ENCODE measurements around the gene ZNF18. TPM values are rescaled to one million over a fixed set of nuclear protein-coding genes. Genes with fewer than 3 reads are reported as not detected.

ZNF18 gene
- total RNA-seq, 1 donor from 2014 or later, result 17.2 TPM

DNA sequence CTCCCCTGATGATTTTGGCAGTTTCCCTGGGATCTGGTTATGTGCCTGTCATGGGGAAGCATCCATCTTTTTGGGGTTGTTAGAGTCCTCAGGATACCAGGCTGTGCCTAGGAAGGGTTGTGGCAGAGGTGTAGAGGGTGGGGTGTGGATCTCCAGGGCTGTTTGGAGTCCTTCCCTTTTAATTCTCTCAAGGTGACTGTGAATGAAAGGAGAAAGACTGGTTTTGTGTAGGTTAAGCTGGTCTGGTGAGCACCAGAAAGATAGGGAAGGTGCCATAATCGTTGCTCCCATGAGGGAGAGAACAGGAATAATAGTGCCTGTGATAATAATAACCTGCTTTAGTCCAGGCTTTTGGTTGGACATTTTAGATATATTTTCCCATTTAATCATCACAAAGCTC, 30.4 kb upstream of the ZNF18 start:
- Histone ChIP-seq H3K27me3 (ENCODE audit: control insufficient read depth in 3 of 3, insufficient read depth in 3 of 3, low read length in 3 of 3) (no peaks in the 10 kb centered on the region), H3K9ac (ENCODE audit: low read depth in 1 of 3, low read length in 3 of 3) (no peak overlapping the region), H3K36me3 (ENCODE audit: control insufficient read depth in 3 of 3, insufficient read depth in 3 of 3, low read length in 3 of 3) (no peaks in the 10 kb centered on the region), H3K4me1 (ENCODE audit: control insufficient read depth in 3 of 3, insufficient read depth in 3 of 3, low read length in 3 of 3) (peaks cover 0 to 6% (median 2%) of the 10 kb centered on the region in 3 donors), H3K27ac (ENCODE audit: low read depth, low read length) (no peak overlapping the region), H3K4me3 (ENCODE audit: low read length in 3 of 3) (no peak overlapping the region), H3K9me3 (ENCODE audit: control insufficient read depth in 3 of 3, low read length in 3 of 3) (no peaks in the 10 kb centered on the region)

DNA sequence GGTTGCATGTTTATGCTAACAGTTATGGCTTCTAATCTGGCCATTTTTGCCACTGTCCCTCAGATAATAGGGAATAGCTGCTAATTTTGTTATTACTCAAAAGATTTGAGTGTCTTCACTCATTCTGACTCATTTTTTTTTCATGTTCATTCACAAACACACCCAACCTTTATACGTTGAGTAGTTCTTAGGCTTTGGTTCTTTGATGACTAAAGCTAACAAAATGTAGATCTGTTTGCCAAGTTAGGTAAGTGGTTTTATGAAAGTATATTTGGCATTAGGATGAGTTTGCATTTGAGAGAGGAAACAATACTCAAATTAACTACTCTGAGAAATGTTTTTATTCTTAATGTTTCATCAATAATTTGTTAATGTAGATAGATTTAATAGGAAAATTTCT, 27.1 kb upstream of the ZNF18 start:
- Histone ChIP-seq H3K36me3 (ENCODE audit: control insufficient read depth in 3 of 3, insufficient read depth in 3 of 3, low read length in 3 of 3) (no peaks in the 10 kb centered on the region), H3K27me3 (ENCODE audit: control insufficient read depth in 3 of 3, insufficient read depth in 3 of 3, low read length in 3 of 3) (no peaks in the 10 kb centered on the region), H3K9me3 (ENCODE audit: control insufficient read depth in 3 of 3, low read length in 3 of 3) (no peaks in the 10 kb centered on the region), H3K27ac (ENCODE audit: low read depth, low read length) (no peak overlapping the region), H3K9ac (ENCODE audit: low read depth in 1 of 3, low read length in 3 of 3) (no peak overlapping the region), H3K4me3 (ENCODE audit: low read length in 3 of 3) (no peak overlapping the region), H3K4me1 (ENCODE audit: control insufficient read depth in 3 of 3, insufficient read depth in 3 of 3, low read length in 3 of 3) (peaks cover 10 to 21% (median 17%) of the 10 kb centered on the region in 3 donors)

DNA sequence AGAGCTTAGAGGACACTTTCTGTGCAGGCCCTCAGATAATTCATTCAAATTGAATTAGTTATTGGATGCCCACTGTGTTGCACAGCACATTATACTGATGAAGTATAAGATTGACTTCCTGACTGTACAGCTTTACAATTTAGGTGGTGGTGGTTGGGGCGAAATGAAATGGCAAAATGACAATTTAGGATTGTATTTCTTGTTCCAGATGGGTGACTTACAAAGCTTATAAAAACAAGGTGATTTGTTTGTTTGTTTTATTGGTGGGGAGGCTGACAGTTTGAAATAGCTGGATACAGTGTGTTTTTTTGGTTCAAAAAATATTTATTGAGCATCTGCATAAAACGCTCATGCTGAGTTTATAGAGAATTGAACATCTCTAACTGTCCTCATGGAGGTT, 25.0 kb upstream of the ZNF18 start:
- Histone ChIP-seq H3K36me3 (ENCODE audit: control insufficient read depth in 3 of 3, insufficient read depth in 3 of 3, low read length in 3 of 3) (no peaks in the 10 kb centered on the region), H3K9ac (ENCODE audit: low read depth in 1 of 3, low read length in 3 of 3) (peak overlapping the region in 2 of 3 donors; percentile 84 to 88), H3K27ac (ENCODE audit: low read depth, low read length) (no peak overlapping the region), H3K27me3 (ENCODE audit: control insufficient read depth in 3 of 3, insufficient read depth in 3 of 3, low read length in 3 of 3) (no peaks in the 10 kb centered on the region), H3K4me3 (ENCODE audit: low read length in 3 of 3) (no peak overlapping the region), H3K4me1 (ENCODE audit: control insufficient read depth in 3 of 3, insufficient read depth in 3 of 3, low read length in 3 of 3) (peaks cover 10 to 21% (median 17%) of the 10 kb centered on the region in 3 donors), H3K9me3 (ENCODE audit: control insufficient read depth in 3 of 3, low read length in 3 of 3) (no peaks in the 10 kb centered on the region)

DNA sequence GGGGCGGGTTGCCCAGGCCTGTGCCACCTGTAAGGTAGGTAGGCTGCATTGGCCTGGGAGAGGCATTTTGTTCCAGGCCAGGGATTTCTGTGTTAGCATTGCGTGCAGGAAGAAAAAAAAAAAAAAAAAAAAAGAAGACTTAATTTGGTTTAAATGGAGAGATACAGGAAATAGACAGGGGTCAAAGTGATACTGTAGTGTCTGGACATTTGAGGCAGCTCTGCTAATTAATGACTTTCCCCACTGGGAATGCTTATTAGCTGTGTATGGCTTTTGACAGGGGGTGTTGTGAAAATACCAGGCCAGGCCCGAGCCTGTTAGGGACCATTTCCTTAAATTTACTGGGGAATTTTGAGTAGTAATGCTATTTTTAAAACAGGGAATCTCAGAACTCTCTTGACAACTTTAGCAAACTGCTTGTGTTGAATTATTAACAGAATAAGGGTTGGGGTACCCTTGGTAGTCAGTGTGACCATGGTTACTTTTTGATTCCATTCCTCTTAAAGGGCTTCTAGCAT, 24.4 kb upstream of the ZNF18 start:
- H3K4me1 ChIP-seq (ENCODE audit: control insufficient read depth in 3 of 3, insufficient read depth in 3 of 3, low read length in 3 of 3), result peaks cover 10 to 21% (median 17%) of the 10 kb centered on the region in 3 donors
- H3K4me3 ChIP-seq (ENCODE audit: low read length in 3 of 3), result peak overlapping the region; percentile 68

DNA sequence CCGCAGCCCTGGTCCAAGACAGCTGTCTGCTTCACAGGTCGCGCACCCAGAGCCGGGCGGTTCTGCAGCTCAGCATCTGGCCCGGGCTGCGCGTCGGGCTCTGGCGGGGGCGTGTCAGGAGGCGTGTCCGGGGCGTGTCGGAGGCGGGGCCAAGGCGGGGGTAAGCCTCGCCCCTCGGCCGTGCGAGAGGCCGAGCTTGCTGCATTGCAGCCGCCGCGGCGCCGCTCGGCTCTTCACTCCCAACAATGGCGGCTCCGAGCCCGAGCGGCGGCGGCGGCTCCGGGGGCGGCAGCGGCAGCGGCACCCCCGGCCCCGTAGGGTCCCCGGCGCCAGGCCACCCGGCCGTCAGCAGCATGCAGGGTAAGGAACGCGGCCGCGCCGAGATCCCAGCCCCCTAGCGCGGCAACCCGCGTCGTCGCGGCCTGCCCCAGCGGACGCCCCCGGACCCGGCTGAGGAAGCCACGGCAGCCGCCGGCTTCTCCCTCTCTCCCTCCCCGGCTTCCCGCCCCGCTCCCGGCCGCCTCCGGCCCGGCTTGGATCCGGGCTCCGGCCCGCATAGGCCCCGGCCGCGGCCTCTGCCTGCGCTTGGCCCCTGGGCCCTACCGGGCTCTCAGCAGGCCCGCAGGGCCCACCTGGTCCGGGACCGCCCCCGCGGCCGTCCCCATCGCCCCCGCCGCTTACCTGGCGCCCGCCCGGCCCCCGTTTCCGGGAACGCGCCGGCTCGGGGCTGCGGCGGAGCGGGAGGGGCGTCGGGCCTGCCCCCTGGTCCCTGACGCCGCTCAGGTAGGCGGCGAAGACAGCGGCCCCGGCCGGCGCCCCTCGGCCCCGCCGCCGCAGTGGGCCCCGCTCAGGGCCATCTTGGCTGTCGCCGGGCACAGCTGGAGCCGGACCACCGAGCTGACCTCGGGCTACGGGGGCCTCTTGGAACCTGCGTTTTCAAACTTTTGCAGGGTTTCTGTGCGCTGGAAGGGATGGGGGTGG, 23.7 kb upstream of the ZNF18 start, which contains the start of gene MAP2K4:
Gene MAP2K4, plus strand, starts transcription at position 236 of the 981 bp plus-strand sequence. Its CDS starts 10 bp downstream, at position 246.
- H3K27ac ChIP-seq (ENCODE audit: low read depth, low read length), result peak within 1 kb of the TSS; percentile 57
- H3K27me3 ChIP-seq (ENCODE audit: control insufficient read depth in 3 of 3, insufficient read depth in 3 of 3, low read length in 3 of 3), result no peaks in the 10 kb centered on the region
- peaks cover 10 to 21% (median 17%) of the 10 kb centered on the region in 3 donors for H3K4me1 ChIP-seq (ENCODE audit: control insufficient read depth in 3 of 3, insufficient read depth in 3 of 3, low read length in 3 of 3)

More for the DNA sequence above, 24.4 kb upstream of the ZNF18 start:
- H3K27ac ChIP-seq (ENCODE audit: low read depth, low read length), result no peak overlapping the region
- peak overlapping the region; percentile 73 to 88 (median 84) for H3K9ac ChIP-seq (ENCODE audit: low read depth in 1 of 3, low read length in 3 of 3)
- no peaks in the 10 kb centered on the region for H3K36me3 ChIP-seq (ENCODE audit: control insufficient read depth in 3 of 3, insufficient read depth in 3 of 3, low read length in 3 of 3)
- H3K27me3 ChIP-seq (ENCODE audit: control insufficient read depth in 3 of 3, insufficient read depth in 3 of 3, low read length in 3 of 3), result no peaks in the 10 kb centered on the region
- no peaks in the 10 kb centered on the region for H3K9me3 ChIP-seq (ENCODE audit: control insufficient read depth in 3 of 3, low read length in 3 of 3)

DNA sequence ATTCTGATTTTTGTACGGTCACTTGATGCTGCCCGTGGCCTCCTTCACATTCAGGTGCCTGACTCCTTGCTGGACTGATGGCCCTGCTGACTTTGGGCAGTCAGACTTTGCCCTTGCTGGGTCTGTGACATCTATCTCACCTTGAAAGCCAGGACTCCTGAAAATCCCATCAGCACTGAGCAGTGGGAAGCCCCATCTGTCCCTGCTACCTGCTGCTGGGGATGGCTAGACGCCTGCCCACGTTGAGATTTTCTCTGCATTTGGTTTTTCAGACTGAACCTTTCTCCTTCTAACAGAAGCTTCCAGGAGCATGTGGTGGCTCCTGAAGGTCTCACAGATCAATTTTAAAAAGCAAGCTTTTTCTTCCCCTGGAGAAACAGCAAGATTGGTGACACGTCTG, 10.2 kb upstream of the ZNF18 start:
- Histone ChIP-seq H3K9me3 (ENCODE audit: control insufficient read depth in 3 of 3, low read length in 3 of 3) (no peaks in the 10 kb centered on the region), H3K9ac (ENCODE audit: low read depth in 1 of 3, low read length in 3 of 3) (no peak overlapping the region), H3K36me3 (ENCODE audit: control insufficient read depth in 3 of 3, insufficient read depth in 3 of 3, low read length in 3 of 3) (no peaks in the 10 kb centered on the region), H3K27ac (ENCODE audit: low read depth, low read length) (no peak overlapping the region), H3K27me3 (ENCODE audit: control insufficient read depth in 3 of 3, insufficient read depth in 3 of 3, low read length in 3 of 3) (no peaks in the 10 kb centered on the region), H3K4me1 (ENCODE audit: control insufficient read depth in 3 of 3, insufficient read depth in 3 of 3, low read length in 3 of 3) (no peaks in the 10 kb centered on the region), H3K4me3 (ENCODE audit: low read length in 3 of 3) (no peak overlapping the region)

More for the DNA sequence above, 23.7 kb upstream of the ZNF18 start, which contains the start of gene MAP2K4:
- Histone ChIP-seq H3K36me3 (ENCODE audit: control insufficient read depth in 3 of 3, insufficient read depth in 3 of 3, low read length in 3 of 3) (no peaks in the 10 kb centered on the region), H3K9ac (ENCODE audit: low read depth in 1 of 3, low read length in 3 of 3) (peak within 1 kb of the TSS; percentile 73 to 88 (median 84)), H3K4me3 (ENCODE audit: low read length in 3 of 3) (peak within 1 kb of the TSS; percentile 68 to 71 (median 68)), H3K9me3 (ENCODE audit: control insufficient read depth in 3 of 3, low read length in 3 of 3) (no peaks in the 10 kb centered on the region)

DNA sequence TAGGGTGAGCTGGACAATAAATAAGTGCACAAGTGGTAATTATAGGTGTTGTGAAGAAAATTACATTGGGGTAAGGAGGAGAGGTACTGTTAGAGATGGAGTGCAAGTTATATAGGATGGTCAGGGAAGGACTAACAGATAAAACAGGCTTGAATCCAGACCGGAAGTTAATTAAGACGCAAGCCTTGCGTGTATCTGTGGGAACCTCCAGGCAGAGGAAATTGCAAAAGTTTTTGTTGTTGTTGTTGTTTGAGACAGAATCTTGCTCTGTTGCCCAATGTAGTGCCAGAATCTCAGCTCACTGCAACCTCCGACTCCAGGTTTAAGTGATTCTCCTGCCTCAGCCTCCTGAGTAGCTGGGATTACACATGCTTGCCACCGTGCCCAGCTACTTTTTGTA, 2.4 kb upstream of the ZNF18 start:
- no peaks in the 10 kb centered on the region for H3K36me3 ChIP-seq (ENCODE audit: control insufficient read depth in 3 of 3, insufficient read depth in 3 of 3, low read length in 3 of 3)
- peaks cover 3 to 14% (median 3%) of the 10 kb centered on the region in 3 donors for H3K4me1 ChIP-seq (ENCODE audit: control insufficient read depth in 3 of 3, insufficient read depth in 3 of 3, low read length in 3 of 3)
- H3K27me3 ChIP-seq (ENCODE audit: control insufficient read depth in 3 of 3, insufficient read depth in 3 of 3, low read length in 3 of 3), result no peaks in the 10 kb centered on the region
- no peak overlapping the region for H3K4me3 ChIP-seq (ENCODE audit: low read length in 3 of 3)
- H3K9me3 ChIP-seq (ENCODE audit: control insufficient read depth in 3 of 3, low read length in 3 of 3), result no peaks in the 10 kb centered on the region
- no peak overlapping the region for H3K9ac ChIP-seq (ENCODE audit: low read depth in 1 of 3, low read length in 3 of 3)
- H3K27ac ChIP-seq (ENCODE audit: low read depth, low read length), result no peak overlapping the region

DNA sequence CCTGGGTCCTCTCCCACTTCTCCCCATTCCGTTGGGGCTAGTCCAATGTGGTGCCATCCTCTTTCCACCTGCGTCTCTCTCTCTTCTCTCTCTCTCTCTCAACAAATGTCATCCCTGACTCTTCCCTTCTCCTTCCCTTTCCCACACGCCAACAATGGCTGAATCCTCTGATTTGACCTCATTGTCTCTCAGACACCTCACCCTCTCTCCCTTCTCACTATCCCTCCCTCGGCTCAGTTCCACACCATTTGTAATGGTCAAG, 628 bp upstream of the ZNF18 start:
- Histone ChIP-seq H3K9ac (ENCODE audit: low read depth in 1 of 3, low read length in 3 of 3) (peak overlapping the region; percentile 52 to 85 (median 66)), H3K9me3 (ENCODE audit: control insufficient read depth in 3 of 3, low read length in 3 of 3) (no peaks in the 10 kb centered on the region), H3K4me1 (ENCODE audit: control insufficient read depth in 3 of 3, insufficient read depth in 3 of 3, low read length in 3 of 3) (peaks cover 3 to 14% (median 3%) of the 10 kb centered on the region in 3 donors), H3K36me3 (ENCODE audit: control insufficient read depth in 3 of 3, insufficient read depth in 3 of 3, low read length in 3 of 3) (no peaks in the 10 kb centered on the region), H3K27ac (ENCODE audit: low read depth, low read length) (peak overlapping the region; percentile 61), H3K27me3 (ENCODE audit: control insufficient read depth in 3 of 3, insufficient read depth in 3 of 3, low read length in 3 of 3) (no peaks in the 10 kb centered on the region), H3K4me3 (ENCODE audit: low read length in 3 of 3) (peak overlapping the region; percentile 96 to 98 (median 98))

DNA sequence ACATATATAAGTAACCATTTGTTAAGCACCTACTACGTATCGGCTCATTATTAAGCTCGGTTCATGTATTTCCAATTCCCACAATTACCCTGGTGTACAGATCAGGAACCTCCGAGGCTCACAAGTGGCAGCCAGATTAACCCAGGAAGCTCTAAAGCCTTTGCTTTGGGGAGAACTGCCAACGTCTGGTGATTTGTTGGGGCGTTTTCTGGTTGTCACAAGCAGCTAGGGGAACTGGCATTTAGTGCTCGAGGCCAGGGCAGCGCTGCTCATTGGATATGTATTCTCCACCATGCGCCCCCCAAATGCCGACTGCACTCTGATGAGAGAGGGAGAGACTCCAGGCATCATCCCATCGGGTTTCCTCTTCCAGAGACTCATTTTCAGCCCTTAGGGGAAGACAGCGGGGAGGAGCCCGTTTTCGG, 541 bp downstream of the ZNF18 start:
- no peaks in the 10 kb centered on the region for H3K9me3 ChIP-seq (ENCODE audit: control insufficient read depth in 3 of 3, low read length in 3 of 3)
- H3K4me3 ChIP-seq (ENCODE audit: low read length in 3 of 3), result peak overlapping the region; percentile 87 to 96 (median 88)
- peak overlapping the region; percentile 92 to 98 (median 94) for H3K9ac ChIP-seq (ENCODE audit: low read depth in 1 of 3, low read length in 3 of 3)
- peaks cover 7 to 10% (median 9%) of the 10 kb centered on the region in 3 donors for H3K36me3 ChIP-seq (ENCODE audit: control insufficient read depth in 3 of 3, insufficient read depth in 3 of 3, low read length in 3 of 3)
- H3K27me3 ChIP-seq (ENCODE audit: control insufficient read depth in 3 of 3, insufficient read depth in 3 of 3, low read length in 3 of 3), result no peaks in the 10 kb centered on the region
- H3K4me1 ChIP-seq (ENCODE audit: control insufficient read depth in 3 of 3, insufficient read depth in 3 of 3, low read length in 3 of 3), result peaks cover 3 to 14% (median 3%) of the 10 kb centered on the region in 3 donors
- H3K27ac ChIP-seq (ENCODE audit: low read depth, low read length), result peak overlapping the region; percentile 93

DNA sequence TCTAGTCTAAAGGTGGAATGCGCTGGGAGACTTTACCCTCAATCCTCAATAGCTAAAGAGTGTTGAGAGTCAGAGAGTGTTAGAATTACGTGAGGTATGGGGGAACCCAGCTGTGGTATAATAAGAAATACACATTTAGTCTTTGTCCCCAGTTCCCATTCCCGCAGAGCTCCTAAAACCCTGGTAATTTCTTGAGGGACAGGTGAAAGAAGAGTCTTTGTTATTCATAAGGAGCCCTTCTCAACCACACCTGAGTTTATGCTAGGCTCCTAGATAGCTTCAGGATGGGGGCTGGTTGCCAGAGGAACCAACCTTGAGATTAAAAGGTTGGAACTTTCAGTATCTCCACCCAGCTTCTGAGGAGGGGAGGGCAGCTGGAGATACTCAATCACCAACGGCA, 5.8 kb downstream of the ZNF18 start:
- Histone ChIP-seq H3K9me3 (ENCODE audit: control insufficient read depth in 3 of 3, low read length in 3 of 3) (no peaks in the 10 kb centered on the region), H3K27me3 (ENCODE audit: control insufficient read depth in 3 of 3, insufficient read depth in 3 of 3, low read length in 3 of 3) (no peaks in the 10 kb centered on the region), H3K36me3 (ENCODE audit: control insufficient read depth in 3 of 3, insufficient read depth in 3 of 3, low read length in 3 of 3) (peaks cover 17 to 28% (median 28%) of the 10 kb centered on the region in 3 donors), H3K4me3 (ENCODE audit: low read length in 3 of 3) (no peak overlapping the region), H3K9ac (ENCODE audit: low read depth in 1 of 3, low read length in 3 of 3) (no peak overlapping the region), H3K4me1 (ENCODE audit: control insufficient read depth in 3 of 3, insufficient read depth in 3 of 3, low read length in 3 of 3) (peaks cover 2 to 5% (median 5%) of the 10 kb centered on the region in 3 donors), H3K27ac (ENCODE audit: low read depth, low read length) (no peak overlapping the region)
